GM12878 (cell line): Measurements from ENCODE around the gene SLC2A9. TPM values are rescaled to one million over a fixed set of nuclear protein-coding genes. Genes with fewer than 3 reads are reported as not detected.

Experiments
- ATAC-seq: fragments of 200-7000 bp; cut with Tn5 transposase; 3 replicates; pipeline ENCODE4 v1.9.1; 2020; ENCODE audit warnings: mild to moderate bottlenecking, moderate library complexity
- BruUV-seq: library from RNA; stranded (reverse); fragments of 400-500 nt; replicated peaks from 2 replicates; lab custom pipeline; 2021; lab: Mats Ljungman, UMichigan
- CTCF ChIA-PET: fragments of 300-600 bp; sonication (Branson Sonifier 250); formaldehyde crosslinking; extraction: SDS; loops from one replicate; lab custom pipeline; 2021; ENCODE audit warnings: inconsistent platforms; lab: Yijun Ruan, JAX
- POLR2A ChIA-PET: fragments of 350-600 bp; formaldehyde crosslinking; extraction: SDS; loops from one replicate; lab custom pipeline; 2021; ENCODE audit warnings: inconsistent platforms; lab: Charles Lee
- RAD21 ChIA-PET: fragments of 300-600 bp; sonication (Branson Sonifier 250); formaldehyde crosslinking; loops from one replicate; lab custom pipeline; 2023; ENCODE audit warnings: antibody characterized with exemption; ENCODE audit not compliant: unreplicated experiment; lab: Charles Lee
- SMC1A ChIA-PET: fragments of 300-600 bp; sonication (Branson Sonifier 250); formaldehyde crosslinking; loops from one replicate; lab custom pipeline; 2023; ENCODE audit not compliant: unreplicated experiment, uncharacterized antibody; lab: Charles Lee
- DNase-seq: peaks from one replicate; pipeline ENCODE4 v3.0.0-alpha.2; 2011; ENCODE audit warnings: low read depth, low spot score
- FAIRE-seq: peaks from 3 replicates; lab custom pipeline; 2011; peaks lifted over from hg19 to GRCh38; lab: Jason Lieb, UNC
- H2AFZ ChIP-seq: 2 replicates; pipeline ENCODE4 v1.6.0; 2011; ENCODE audit warnings: low read depth, low read length, control low read depth; ENCODE audit not compliant: control insufficient read depth
- H3K27ac ChIP-seq: 2 replicates; pipeline ENCODE4 v1.5.1; 2011; ENCODE audit warnings: control low read depth; ENCODE audit not compliant: control insufficient read depth, insufficient read depth
- H3K27me3 ChIP-seq, 2 experiments: replicated peaks in 1 of 2; 2 replicates each; pipeline versions ENCODE4 v1.6.0 to v1.6.1; 2011; ENCODE audit warnings: low read length in 1 of 2; ENCODE audit not compliant: control insufficient read depth in 2 of 2, insufficient read depth in 2 of 2
- H3K36me3 ChIP-seq, 2 experiments: 2 replicates each; pipeline ENCODE4 v1.5.1; 2011; ENCODE audit warnings: low read length in 1 of 2; ENCODE audit not compliant: control insufficient read depth in 2 of 2, insufficient read depth in 2 of 2
- H3K4me1 ChIP-seq: 2 replicates; pipeline ENCODE4 v1.6.1; 2011; ENCODE audit warnings: mild to moderate bottlenecking, low read length, moderate library complexity, mixed read lengths; ENCODE audit not compliant: control insufficient read depth, insufficient read depth
- H3K4me2 ChIP-seq: 2 replicates; pipeline ENCODE4 v1.6.0; 2011; ENCODE audit warnings: control low read depth; ENCODE audit not compliant: control insufficient read depth, insufficient read depth
- H3K4me3 ChIP-seq: fragments of 200-600 bp; sonication (generic); 2 replicates; pipeline ENCODE4 v1.5.1; 2016
- H3K79me2 ChIP-seq: 2 replicates; pipeline ENCODE4 v1.6.0; 2011; ENCODE audit warnings: low read length; ENCODE audit not compliant: control insufficient read depth, insufficient read depth
- H3K9ac ChIP-seq: 2 replicates; pipeline ENCODE4 v1.8.0; 2011; ENCODE audit warnings: low read length, control low read depth, mixed read lengths; ENCODE audit not compliant: control insufficient read depth, insufficient read depth
- H3K9me3 ChIP-seq: replicated peaks from 3 replicates; pipeline ENCODE4 v1.5.1; 2011; ENCODE audit warnings: mild to moderate bottlenecking, low read length; ENCODE audit not compliant: control insufficient read depth, insufficient read depth
- H4K20me1 ChIP-seq: 2 replicates; pipeline ENCODE4 v1.6.0; 2011; ENCODE audit not compliant: control insufficient read depth, insufficient read depth
- CBX5 ChIP-seq: sonication (generic); IDR thresholded peaks from 2 replicates; pipeline ENCODE4 v1.6.1; 2016; ENCODE audit warnings: low read depth, moderate library complexity, mild to moderate bottlenecking, inconsistent platforms
- IRF3 ChIP-seq: fragments of 450-650 bp; IDR thresholded peaks from 2 replicates; pipeline ENCODE4 v1.6.1; 2014; ENCODE audit warnings: mild to moderate bottlenecking
- JUND ChIP-seq: IDR thresholded peaks from 2 replicates; pipeline ENCODE4 v1.6.1; 2012; ENCODE audit warnings: low read depth, mild to moderate bottlenecking, low read length, improper control_type of control experiment, moderate library complexity
- KLF5 ChIP-seq: fragments of 450-650 bp; IDR thresholded peaks from 2 replicates; pipeline ENCODE4 v1.6.1; 2014; ENCODE audit warnings: mild to moderate bottlenecking; ENCODE audit not compliant: partially characterized antibody
- RAD21 ChIP-seq: IDR thresholded peaks from 2 replicates; pipeline ENCODE4 v1.6.1; 2011; ENCODE audit warnings: mild to moderate bottlenecking, low read depth, low read length, moderate library complexity; ENCODE audit not compliant: insufficient read depth
- SIN3A ChIP-seq: IDR thresholded peaks from 2 replicates; pipeline ENCODE4 v1.6.1; 2012; ENCODE audit warnings: low read depth, low read length, improper control_type of control experiment
- TCF12 ChIP-seq: IDR thresholded peaks from 2 replicates; pipeline ENCODE4 v1.6.1; 2011; ENCODE audit warnings: low read depth, mild to moderate bottlenecking, low read length
- YY1 ChIP-seq: IDR thresholded peaks from 2 replicates; pipeline ENCODE4 v1.6.1; 2011; ENCODE audit warnings: low read depth, mild to moderate bottlenecking, low read length
- ZBTB4 ChIP-seq: fragments of 450-650 bp; formaldehyde crosslinking; IDR thresholded peaks from 2 replicates; pipeline ENCODE4 v1.4.0; 2022; ENCODE audit warnings: mild to moderate bottlenecking, moderate library complexity
- ZNF24 ChIP-seq: fragments of 450-650 bp; IDR thresholded peaks from 2 replicates; pipeline ENCODE4 v1.6.1; 2017; ENCODE audit warnings: antibody characterized with exemption, mild to moderate bottlenecking
- ZNF274 ChIP-seq: IDR thresholded peaks from one replicate; pipeline ENCODE4 v1.8.0; 2011; ENCODE audit not compliant: insufficient read length, insufficient read depth
- ZNF687 ChIP-seq: fragments of 450-650 bp; IDR thresholded peaks from 2 replicates; pipeline ENCODE4 v1.6.1; 2017; ENCODE audit warnings: mild to moderate bottlenecking, moderate library complexity
- WGBS: methylation state at CpG from one replicate; pipeline ENCODE4 v1.1.6; 2016; ENCODE audit warnings: low lambda C conversion rate; ENCODE audit not compliant: insufficient replicate concordance, insufficient coverage; ENCODE audit errors: missing lambda C conversion rate; 5-methylcytosine and 5-hydroxymethylcytosine counted together
- in situ Hi-C: fragments of 300-500 bp; cut with MboI; formaldehyde crosslinking; loops from 9 replicates; pipeline ENCODE4 v1.14.3; 2018; ENCODE audit warnings: mixed read lengths
- intact Hi-C: fragments of 100-400 bp; cut with micrococcal nuclease; formaldehyde crosslinking; loops from one replicate; pipeline ENCODE4 v1.14.2; 2022; ENCODE audit not compliant: unreplicated experiment
- polyA plus RNA-seq, 11 experiments: library from polyadenylated mRNA; depleted of rRNA in 4 of 11; unstranded in 6 of 11; stranded (reverse) in 5 of 11; fragments of >200 nt; fragmentation: Nextera tagmentation in 4 of 11; fragmentation: Illumina TruSeq in 1 of 11; extraction: Ambion mirVana in 4 of 11; extraction: Trizol in 1 of 11; gene quantifications; 1 replicate in 1 of 11; 2 replicates in 10 of 11; pipeline versions ENCODE4 v1.2.1 to v1.2.3, GENCODE V29; 2011 to 2016; ENCODE audit warnings: inconsistent platforms in 2 of 11, missing spikeins in 2 of 11, low read depth in 1 of 11
- total RNA-seq, 4 experiments: library from RNA; depleted of rRNA in 3 of 4; stranded (reverse); fragments of >200 nt in 3 of 4; fragmentation: Illumina TruSeq in 1 of 4; extraction: Trizol in 1 of 4; gene quantifications; 2 replicates each; pipeline versions ENCODE4 v1.2.1 to v1.2.3, GENCODE V29; 2013 to 2021
- TF ChIP-seq, protein P1 (sequence below): fragments of 450-650 bp; IDR thresholded peaks from 2 replicates; pipeline ENCODE4 v1.6.1; 2017; ENCODE audit warnings: mild to moderate bottlenecking

SLC2A9 gene
- total and polyA plus RNA-seq, 10 of the 15 experiments (the other 5 are each of a cell fraction or from before 2014, with no cell fraction given) = 0.28 to 2.8 (median 1.2) TPM

GRCh38 chr4:10013722-10014121 is 7.6 kb downstream of the SLC2A9 start (continued):
- peak; percentile 47; the same call in 1 of the 2 replicates for TF ChIP-seq ZNF687
- no peak for TF ChIP-seq ZNF24
- TF ChIP-seq YY1 = 0 out of 2 replicates have a peak, but pooled peaks have one; percentile 45
- TF ChIP-seq RAD21 = peak; percentile 80

- Histone ChIP-seq H3K4me1 (peaks cover 26% of the 10 kb centered on the region), H3K9ac (no peak overlapping the region), H3K27me3 (no peaks in the 10 kb centered on the region), H2AFZ (no peak overlapping the region), H3K27ac (no peak overlapping the region), H3K36me3 (no peaks in the 10 kb centered on the region), H3K9me3 (no peaks in the 10 kb centered on the region), H3K4me3 (no peak overlapping the region), H3K4me2 (no peak overlapping the region), H3K79me2 (no peaks in the 10 kb centered on the region), H4K20me1 (no peaks in the 10 kb centered on the region)
- POLR2A ChIA-PET = no interaction called here
- in situ Hi-C loops = loop anchor here (10.0 kb wide), 1 partner anchor 317 kb away; no protein-coding TSS in a partner anchor
- FAIRE-seq (no peak), DNase-seq (no peak), ATAC-seq (no peak)
- RAD21 ChIA-PET = interaction anchor here (1.0 to 2.4 kb wide), 5 partner anchors 12 to 308 kb away, joined by 3 to 6 read pairs (median 4); no protein-coding TSS in a partner anchor
- WGBS = 92% methylated on average over 3 of the region's 3 CpGs
- BruUV-seq = no TSS peak
- intact Hi-C loops = no loop called here
- SMC1A ChIA-PET = interaction anchor here (1.1 to 6.9 kb wide), 5 partner anchors 23 to 107 kb away, joined by 3 to 40 read pairs (median 4); no protein-coding TSS in a partner anchor
- CTCF ChIA-PET = interaction anchor here (1.1 to 11.6 kb wide), 2 partner anchors 247 to 308 kb away, joined by 3 to 325 read pairs; no protein-coding TSS in a partner anchor
- TF ChIP-seq CBX5 = no peak
- TF ChIP-seq, protein P1, sequence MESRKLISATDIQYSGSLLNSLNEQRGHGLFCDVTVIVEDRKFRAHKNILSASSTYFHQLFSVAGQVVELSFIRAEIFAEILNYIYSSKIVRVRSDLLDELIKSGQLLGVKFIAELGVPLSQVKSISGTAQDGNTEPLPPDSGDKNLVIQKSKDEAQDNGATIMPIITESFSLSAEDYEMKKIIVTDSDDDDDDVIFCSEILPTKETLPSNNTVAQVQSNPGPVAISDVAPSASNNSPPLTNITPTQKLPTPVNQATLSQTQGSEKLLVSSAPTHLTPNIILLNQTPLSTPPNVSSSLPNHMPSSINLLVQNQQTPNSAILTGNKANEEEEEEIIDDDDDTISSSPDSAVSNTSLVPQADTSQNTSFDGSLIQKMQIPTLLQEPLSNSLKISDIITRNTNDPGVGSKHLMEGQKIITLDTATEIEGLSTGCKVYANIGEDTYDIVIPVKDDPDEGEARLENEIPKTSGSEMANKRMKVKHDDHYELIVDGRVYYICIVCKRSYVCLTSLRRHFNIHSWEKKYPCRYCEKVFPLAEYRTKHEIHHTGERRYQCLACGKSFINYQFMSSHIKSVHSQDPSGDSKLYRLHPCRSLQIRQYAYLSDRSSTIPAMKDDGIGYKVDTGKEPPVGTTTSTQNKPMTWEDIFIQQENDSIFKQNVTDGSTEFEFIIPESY = no peak
- no peak for TF ChIP-seq KLF5
- TF ChIP-seq ZBTB4 (CRISPR knock-in tag) = no peak
- no peak for TF ChIP-seq IRF3
- no peak for TF ChIP-seq JUND
- no peak for TF ChIP-seq TCF12
- no peak for TF ChIP-seq ZNF274
- no peak for TF ChIP-seq SIN3A
These were observed 9.4 kb downstream of the SLC2A9 start for GRCh38 chr4:10011885-10012284.
